ENCODE results near the gene CASD1. TPM values are rescaled to one million over a fixed set of nuclear protein-coding genes. Genes with fewer than 3 reads are reported as not detected.

CASD1 gene
- total and polyA plus RNA-seq, 2 donors: 16.1 to 79.7 TPM

DNA sequence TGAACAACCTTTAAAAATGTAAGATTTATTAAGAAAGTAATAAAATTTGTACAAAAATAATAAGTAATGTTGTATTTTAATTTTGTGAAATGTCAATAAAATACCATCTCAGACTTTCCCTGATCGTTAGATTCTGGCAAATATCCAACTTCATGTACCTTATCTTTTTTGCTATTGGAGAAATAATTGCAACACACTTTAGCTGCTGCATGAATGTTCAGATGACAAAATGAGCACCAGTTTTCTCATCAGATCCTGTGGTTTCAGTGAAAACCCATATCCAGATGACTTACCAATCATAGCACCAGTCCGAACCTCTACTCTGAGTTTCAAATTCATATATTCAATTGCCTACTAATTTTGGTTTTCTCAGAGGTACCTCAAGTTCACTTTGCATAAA, 69.9 kb downstream of the CASD1 start:
- H3K27ac ChIP-seq (ENCODE audit: low read depth): no peak overlapping the region
- WGBS: 89% methylated on average over 2 of the region's 2 CpGs
- no peaks in the 10 kb centered on the region for H3K36me3 ChIP-seq (ENCODE audit: insufficient read depth)
- H3K4me3 ChIP-seq (ENCODE audit: low read depth, low read length): no peak overlapping the region
- no peaks in the 10 kb centered on the region for H3K4me1 ChIP-seq (ENCODE audit: insufficient read depth)
- no peak for DNase-seq (ENCODE audit: extremely low spot score)

DNA sequence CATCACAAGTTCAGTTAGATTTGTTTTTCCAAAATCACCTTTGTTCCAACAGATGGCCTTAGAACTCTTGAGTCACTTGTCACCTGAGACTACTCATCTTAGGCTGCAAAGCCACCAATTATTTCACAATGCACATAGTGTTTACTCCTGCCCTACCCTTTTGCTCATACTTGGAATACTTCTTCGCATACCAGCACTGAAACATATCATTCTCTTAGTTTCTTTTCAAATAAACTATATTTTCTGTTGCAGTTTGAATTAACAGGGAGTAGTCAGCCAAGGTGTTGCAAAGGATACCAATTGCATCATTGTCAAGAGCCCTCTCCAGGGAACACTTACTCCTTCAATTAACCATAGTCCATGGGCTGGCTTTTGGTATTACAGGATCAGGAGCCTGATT, 71.0 kb downstream of the CASD1 start:
- Histone ChIP-seq H3K4me3 (ENCODE audit: low read depth, low read length) (no peak overlapping the region), H3K4me1 (ENCODE audit: insufficient read depth) (no peaks in the 10 kb centered on the region), H3K27ac (ENCODE audit: low read depth) (no peak overlapping the region), H3K36me3 (ENCODE audit: insufficient read depth) (no peaks in the 10 kb centered on the region)
- WGBS: 79% methylated on average over 1 of the region's 1 CpG
- no peak for DNase-seq (ENCODE audit: extremely low spot score)

- Histone ChIP-seq H3K36me3 (ENCODE audit: insufficient read depth) (no peaks in the 10 kb centered on the region), H3K4me3 (ENCODE audit: low read depth, low read length) (no peak overlapping the region), H3K27ac (ENCODE audit: low read depth) (no peak overlapping the region), H3K4me1 (ENCODE audit: insufficient read depth) (no peaks in the 10 kb centered on the region)
- no peak for DNase-seq (ENCODE audit: extremely low spot score)
- WGBS: 88% methylated on average over 1 of the region's 1 CpG
Measured at GRCh38 chr7:94584113-94584512, 74.5 kb downstream of the CASD1 start.

DNA sequence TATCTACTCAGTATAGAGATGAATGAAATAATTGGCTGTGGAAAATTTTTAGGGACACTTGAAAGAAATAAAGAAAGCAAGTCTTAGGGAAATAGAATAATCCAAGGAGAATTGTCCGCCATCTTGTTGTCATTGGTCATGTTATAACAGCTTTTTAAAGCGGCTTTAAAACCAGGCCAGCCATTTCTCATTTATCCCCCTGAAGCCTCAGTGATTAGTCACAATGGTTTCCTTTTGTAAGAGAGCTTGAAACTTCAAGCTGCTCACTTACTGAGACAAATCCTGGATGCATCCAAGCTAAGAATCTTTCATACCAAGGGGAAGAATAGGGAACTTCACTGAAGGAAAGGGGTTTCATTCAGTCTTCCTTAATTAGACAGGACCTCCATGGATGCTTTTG, 78.5 kb downstream of the CASD1 start:
- WGBS: 94% methylated on average over 2 of the region's 2 CpGs
- no peak overlapping the region for H3K27ac ChIP-seq (ENCODE audit: low read depth)
- H3K36me3 ChIP-seq (ENCODE audit: insufficient read depth): no peaks in the 10 kb centered on the region
- H3K4me3 ChIP-seq (ENCODE audit: low read depth, low read length): no peak overlapping the region
- DNase-seq (ENCODE audit: extremely low spot score): no peak
- no peaks in the 10 kb centered on the region for H3K4me1 ChIP-seq (ENCODE audit: insufficient read depth)

DNA sequence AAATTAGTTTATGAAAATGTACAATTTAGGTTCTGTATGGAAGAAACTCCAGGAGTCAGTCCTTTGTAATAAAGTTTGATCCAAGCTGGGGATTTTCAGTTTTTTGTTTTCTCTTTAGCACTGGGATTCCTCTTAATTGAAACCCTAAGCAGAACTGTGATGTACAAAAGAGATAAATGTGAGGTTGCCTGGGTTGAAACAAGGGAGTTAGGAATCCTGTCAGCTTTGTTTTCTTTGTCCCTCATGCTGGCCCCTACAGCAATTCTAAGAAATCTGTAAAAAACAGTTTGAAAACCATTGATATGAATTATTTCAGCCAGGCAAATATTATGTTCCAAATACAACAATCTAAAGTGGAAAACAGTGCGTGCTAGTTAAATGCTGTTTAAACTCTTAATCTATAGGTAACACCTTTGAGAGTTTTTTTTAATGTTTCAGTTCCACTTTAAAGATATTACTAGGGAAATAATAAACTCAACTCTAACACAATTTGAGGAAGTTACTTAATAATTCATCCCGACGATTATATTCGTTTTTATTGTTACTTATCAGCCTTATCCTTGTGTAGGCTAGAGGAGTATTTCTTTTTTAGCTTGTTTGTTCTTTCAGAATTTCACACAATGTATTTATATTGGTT, 81.0 kb downstream of the CASD1 start:
- 70% methylated on average over 4 of the region's 4 CpGs for WGBS
- no peak for DNase-seq (ENCODE audit: extremely low spot score)
- no peaks in the 10 kb centered on the region for H3K36me3 ChIP-seq (ENCODE audit: insufficient read depth)
- no peak overlapping the region for H3K27ac ChIP-seq (ENCODE audit: low read depth)
- no peaks in the 10 kb centered on the region for H3K4me1 ChIP-seq (ENCODE audit: insufficient read depth)
- no peak overlapping the region for H3K4me3 ChIP-seq (ENCODE audit: low read depth, low read length)

DNA sequence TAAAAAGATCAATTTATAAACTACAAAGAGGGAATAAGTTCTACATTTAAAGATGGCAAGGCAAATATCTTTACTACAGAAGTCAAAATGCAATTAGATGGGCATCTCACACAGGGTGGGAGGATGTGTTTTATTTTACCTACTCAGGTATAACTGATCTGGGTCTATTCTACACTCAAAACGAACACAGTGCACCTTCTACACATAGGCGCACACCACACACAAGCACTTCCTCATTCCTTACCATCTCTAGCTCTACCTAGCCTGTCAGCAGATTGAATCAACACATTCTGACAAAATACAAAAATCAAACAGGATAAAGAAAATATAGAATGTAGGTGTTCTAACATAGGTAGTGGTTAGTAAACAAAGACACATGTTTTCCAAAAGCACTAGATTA, 81.6 kb downstream of the CASD1 start:
- no peak for DNase-seq (ENCODE audit: extremely low spot score)
- no peaks in the 10 kb centered on the region for H3K36me3 ChIP-seq (ENCODE audit: insufficient read depth)
- 82% methylated on average over 2 of the region's 2 CpGs for WGBS
- H3K4me3 ChIP-seq (ENCODE audit: low read depth, low read length): no peak overlapping the region
- no peak overlapping the region for H3K27ac ChIP-seq (ENCODE audit: low read depth)
- no peaks in the 10 kb centered on the region for H3K4me1 ChIP-seq (ENCODE audit: insufficient read depth)

GRCh38 chr7:94594882-94595281, 85.3 kb downstream of the CASD1 start:
- no peak for DNase-seq (ENCODE audit: extremely low spot score)
- 66% methylated on average over 1 of the region's 1 CpG for WGBS
- Histone ChIP-seq H3K36me3 (ENCODE audit: insufficient read depth) (no peaks in the 10 kb centered on the region), H3K27ac (ENCODE audit: low read depth) (no peak overlapping the region), H3K4me3 (ENCODE audit: low read depth, low read length) (no peak overlapping the region), H3K4me1 (ENCODE audit: insufficient read depth) (no peaks in the 10 kb centered on the region)

- Histone ChIP-seq H3K27ac (ENCODE audit: low read depth) (no peak overlapping the region), H3K4me1 (ENCODE audit: insufficient read depth) (no peaks in the 10 kb centered on the region), H3K4me3 (ENCODE audit: low read depth, low read length) (no peak overlapping the region), H3K36me3 (ENCODE audit: insufficient read depth) (no peaks in the 10 kb centered on the region)
- WGBS: 80% methylated on average over 4 of the region's 4 CpGs
- DNase-seq (ENCODE audit: extremely low spot score): no peak
Measured at GRCh38 chr7:94595717-94596116, 86.1 kb downstream of the CASD1 start.

DNA sequence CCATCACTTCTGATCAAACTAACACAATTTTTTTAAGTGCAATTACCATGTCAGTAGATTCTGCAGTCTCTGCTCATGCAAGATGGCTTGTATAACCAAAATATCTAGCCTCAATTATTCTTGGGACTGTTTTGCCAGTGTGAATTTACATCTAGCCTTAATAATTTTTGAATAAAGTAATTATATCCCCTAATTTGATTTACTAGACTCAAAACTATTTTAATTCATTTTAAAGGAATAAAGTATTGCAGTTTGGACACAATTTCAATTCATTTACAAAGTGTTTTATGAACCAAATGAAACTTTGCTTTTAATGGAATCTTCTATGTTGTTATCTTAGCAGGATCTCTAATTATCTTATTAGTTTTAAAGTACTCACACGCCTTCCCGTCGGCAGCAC, 90.7 kb downstream of the CASD1 start:
- Histone ChIP-seq H3K4me3 (ENCODE audit: low read depth, low read length) (no peak overlapping the region), H3K36me3 (ENCODE audit: insufficient read depth) (no peaks in the 10 kb centered on the region), H3K4me1 (ENCODE audit: insufficient read depth) (no peaks in the 10 kb centered on the region), H3K27ac (ENCODE audit: low read depth) (no peak overlapping the region)
- no peak for DNase-seq (ENCODE audit: extremely low spot score)
- 87% methylated on average over 3 of the region's 3 CpGs for WGBS

DNA sequence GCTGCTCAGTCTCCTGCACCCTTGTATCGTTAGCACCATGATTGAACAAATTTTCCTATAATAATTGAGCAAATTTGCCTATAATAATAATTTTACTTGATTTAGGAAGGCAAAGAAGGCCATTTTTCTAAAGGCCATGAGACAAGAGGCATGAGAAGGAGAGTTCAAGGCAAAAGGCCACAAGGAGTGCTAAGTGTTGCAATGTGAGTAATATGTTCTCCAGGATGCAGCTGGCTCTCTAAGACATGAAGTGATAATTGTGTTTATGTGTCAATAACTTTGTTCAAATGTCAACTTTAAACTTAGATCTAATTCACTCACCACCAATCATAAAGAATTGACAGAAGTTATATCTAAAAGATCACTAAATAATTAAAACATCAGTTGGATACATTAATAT, 92.6 kb downstream of the CASD1 start:
- H3K36me3 ChIP-seq (ENCODE audit: insufficient read depth): no peaks in the 10 kb centered on the region
- H3K4me3 ChIP-seq (ENCODE audit: low read depth, low read length): no peak overlapping the region
- WGBS: 92% methylated on average over 1 of the region's 1 CpG
- H3K27ac ChIP-seq (ENCODE audit: low read depth): no peak overlapping the region
- DNase-seq (ENCODE audit: extremely low spot score): no peak
- H3K4me1 ChIP-seq (ENCODE audit: insufficient read depth): no peaks in the 10 kb centered on the region

- Histone ChIP-seq H3K36me3 (ENCODE audit: insufficient read depth) (no peaks in the 10 kb centered on the region), H3K27ac (ENCODE audit: low read depth) (no peak overlapping the region), H3K4me1 (ENCODE audit: insufficient read depth) (peaks cover 1% of the 10 kb centered on the region), H3K4me3 (ENCODE audit: low read depth, low read length) (no peak overlapping the region)
- 98% methylated on average over 1 of the region's 1 CpG for WGBS
- no peak for DNase-seq (ENCODE audit: extremely low spot score)
Measured at GRCh38 chr7:94605031-94605430, 95.4 kb downstream of the CASD1 start.

Small RNA genes within 50 kb of the gene (small RNA-seq; reads per million reads assigned to genes)
- not detected for gene RNU6-1328P

Other genes with a start within 250 kb of the CASD1 start
- 11,897 TPM for gene COL1A2, start 114.9 kb upstream of the CASD1 start, total RNA-seq
- gene COL1A2, start 114.9 kb upstream of the CASD1 start, polyA plus RNA-seq: 1,063 TPM
- gene SGCE, start 146.3 kb downstream of the CASD1 start, total RNA-seq: 201 TPM
- 85.3 TPM for gene SGCE, start 146.3 kb downstream of the CASD1 start, polyA plus RNA-seq

Data from urinary bladder (tissue), 4 donors.